AG04450 (cell line): ENCODE results near the gene ANTXR1. TPM values are rescaled to one million over a fixed set of nuclear protein-coding genes. Genes with fewer than 3 reads are reported as not detected.

Source experiments
- CTCF ChIA-PET: fragments of 300-600, 350-600 bp; formaldehyde crosslinking; extraction: SDS; loops from one replicate; lab custom pipeline; 2022; ENCODE audit warnings: antibody characterized with exemption, inconsistent platforms; lab: Charles Lee
- POLR2A ChIA-PET: fragments of 350-600 bp; formaldehyde crosslinking; extraction: SDS; loops from one replicate; lab custom pipeline; 2021; ENCODE audit warnings: antibody characterized with exemption, inconsistent platforms; lab: Yijun Ruan, JAX
- DNase-seq: peaks from one replicate; pipeline ENCODE4 v3.0.0-alpha.2; 2011; ENCODE audit warnings: low read depth, low spot score
- H3K27ac ChIP-seq: one replicate; pipeline ENCODE4 v1.5.1; 2012; ENCODE audit warnings: low read depth, low read length, control low read depth
- H3K27me3 ChIP-seq: one replicate; pipeline ENCODE4 v1.6.0; 2012; ENCODE audit warnings: low read length; ENCODE audit not compliant: control insufficient read depth, insufficient read depth
- H3K4me3 ChIP-seq: 2 replicates; pipeline ENCODE4 v1.5.1; 2011; ENCODE audit warnings: mild to moderate bottlenecking, low read depth, low read length, control low read depth
- H3K9me3 ChIP-seq: 2 replicates; pipeline ENCODE4 v1.5.1; 2012; ENCODE audit warnings: low read length; ENCODE audit not compliant: control insufficient read depth, insufficient read depth
- polyA plus RNA-seq: library from polyadenylated mRNA; depleted of rRNA; stranded (reverse); fragments of >200 nt; gene quantifications from 2 replicates; pipeline ENCODE4 v1.2.3, GENCODE V29; 2011
- TF ChIP-seq, protein P1 (sequence below): IDR thresholded peaks from 2 replicates; pipeline ENCODE4 v1.5.1; 2011; ENCODE audit warnings: low read depth, low read length, control low read depth, inconsistent platforms

ANTXR1 gene
- polyA plus RNA-seq, 1 experiment: 113 TPM

DNA sequence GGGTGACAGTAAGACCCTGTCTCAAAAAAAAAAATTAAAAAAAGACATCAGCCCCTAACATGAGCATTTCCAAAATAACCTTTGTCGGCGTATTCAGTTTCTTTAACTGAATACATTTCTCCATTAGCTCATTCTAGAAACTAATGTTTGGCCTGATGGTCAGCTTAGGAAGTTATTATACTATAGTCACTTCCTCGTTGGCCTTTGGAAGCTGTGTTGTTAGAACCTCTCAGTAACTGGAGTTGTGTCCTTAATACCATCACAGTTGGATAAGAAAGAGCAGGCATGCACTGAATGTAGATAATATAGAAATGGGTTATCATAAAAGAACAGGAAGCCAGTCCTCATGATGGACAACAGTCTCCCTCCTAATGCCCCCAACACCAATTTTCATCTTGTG is 112.8 kb downstream of the ANTXR1 start:
- Histone ChIP-seq H3K4me3 (no peak overlapping the region), H3K27ac (no peak overlapping the region)
- POLR2A ChIA-PET: no interaction called here

DNA sequence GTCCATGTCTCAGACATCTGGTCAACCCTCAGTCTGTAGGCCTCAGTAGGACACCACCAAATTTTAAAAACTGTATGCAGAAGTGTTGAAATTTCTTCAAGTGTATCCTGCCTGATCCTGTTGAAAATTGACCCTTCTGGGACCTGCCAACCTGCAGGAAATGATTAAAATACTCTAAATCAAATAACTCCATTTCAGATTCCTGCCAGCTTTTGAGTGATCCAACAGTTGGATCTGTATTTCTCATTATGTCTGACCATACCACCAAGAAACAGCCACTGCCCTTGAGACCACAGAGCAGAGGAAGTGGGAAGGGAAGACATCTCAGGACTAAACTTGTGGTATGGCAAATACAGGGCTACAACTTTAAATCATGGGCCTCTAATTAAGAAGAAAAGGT is 113.4 kb downstream of the ANTXR1 start:
- no peaks in the 10 kb centered on the region for H3K27me3 ChIP-seq
- no peak overlapping the region for H3K4me3 ChIP-seq
- DNase-seq: no peak
- H3K27ac ChIP-seq: no peak overlapping the region
- CTCF ChIA-PET: no interaction called here
- TF ChIP-seq, protein P1, sequence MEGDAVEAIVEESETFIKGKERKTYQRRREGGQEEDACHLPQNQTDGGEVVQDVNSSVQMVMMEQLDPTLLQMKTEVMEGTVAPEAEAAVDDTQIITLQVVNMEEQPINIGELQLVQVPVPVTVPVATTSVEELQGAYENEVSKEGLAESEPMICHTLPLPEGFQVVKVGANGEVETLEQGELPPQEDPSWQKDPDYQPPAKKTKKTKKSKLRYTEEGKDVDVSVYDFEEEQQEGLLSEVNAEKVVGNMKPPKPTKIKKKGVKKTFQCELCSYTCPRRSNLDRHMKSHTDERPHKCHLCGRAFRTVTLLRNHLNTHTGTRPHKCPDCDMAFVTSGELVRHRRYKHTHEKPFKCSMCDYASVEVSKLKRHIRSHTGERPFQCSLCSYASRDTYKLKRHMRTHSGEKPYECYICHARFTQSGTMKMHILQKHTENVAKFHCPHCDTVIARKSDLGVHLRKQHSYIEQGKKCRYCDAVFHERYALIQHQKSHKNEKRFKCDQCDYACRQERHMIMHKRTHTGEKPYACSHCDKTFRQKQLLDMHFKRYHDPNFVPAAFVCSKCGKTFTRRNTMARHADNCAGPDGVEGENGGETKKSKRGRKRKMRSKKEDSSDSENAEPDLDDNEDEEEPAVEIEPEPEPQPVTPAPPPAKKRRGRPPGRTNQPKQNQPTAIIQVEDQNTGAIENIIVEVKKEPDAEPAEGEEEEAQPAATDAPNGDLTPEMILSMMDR: no peak
- H3K9me3 ChIP-seq: no peaks in the 10 kb centered on the region
- POLR2A ChIA-PET: no interaction called here

More for the DNA sequence above, 112.8 kb downstream of the ANTXR1 start:
- no peak for DNase-seq
- CTCF ChIA-PET: no interaction called here
- H3K27me3 ChIP-seq: no peaks in the 10 kb centered on the region
- TF ChIP-seq, protein P1: no peak
- no peaks in the 10 kb centered on the region for H3K9me3 ChIP-seq

DNA sequence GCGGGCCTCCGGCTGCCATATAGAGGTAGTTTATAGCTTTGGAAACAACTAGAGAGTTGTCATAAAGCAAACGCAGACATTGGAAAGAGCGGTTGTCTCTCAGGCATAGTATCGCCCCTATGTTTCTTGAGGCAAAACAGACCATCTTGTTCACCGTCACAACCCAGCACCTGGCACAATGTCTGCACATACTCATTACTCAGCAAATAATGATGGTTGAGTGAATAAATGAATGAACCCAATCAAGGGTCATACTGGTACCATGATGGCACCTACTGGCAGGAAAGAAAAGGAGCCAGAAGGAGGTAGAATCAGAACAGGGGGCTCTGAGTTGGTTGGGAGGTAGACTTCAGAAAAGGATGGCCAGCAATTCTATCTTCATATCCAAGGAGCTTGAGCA is 118.5 kb downstream of the ANTXR1 start:
- ChIA-PET CTCF (interaction anchor here (0.6 kb wide), 1 partner anchor 693 kb away, joined by 3 read pairs; no protein-coding TSS in a partner anchor), POLR2A (no interaction called here)
- Histone ChIP-seq H3K27me3 (no peaks in the 10 kb centered on the region), H3K9me3 (no peaks in the 10 kb centered on the region), H3K4me3 (no peak overlapping the region), H3K27ac (no peak overlapping the region)
- no peak for DNase-seq
- TF ChIP-seq, protein P1: no peak

DNA sequence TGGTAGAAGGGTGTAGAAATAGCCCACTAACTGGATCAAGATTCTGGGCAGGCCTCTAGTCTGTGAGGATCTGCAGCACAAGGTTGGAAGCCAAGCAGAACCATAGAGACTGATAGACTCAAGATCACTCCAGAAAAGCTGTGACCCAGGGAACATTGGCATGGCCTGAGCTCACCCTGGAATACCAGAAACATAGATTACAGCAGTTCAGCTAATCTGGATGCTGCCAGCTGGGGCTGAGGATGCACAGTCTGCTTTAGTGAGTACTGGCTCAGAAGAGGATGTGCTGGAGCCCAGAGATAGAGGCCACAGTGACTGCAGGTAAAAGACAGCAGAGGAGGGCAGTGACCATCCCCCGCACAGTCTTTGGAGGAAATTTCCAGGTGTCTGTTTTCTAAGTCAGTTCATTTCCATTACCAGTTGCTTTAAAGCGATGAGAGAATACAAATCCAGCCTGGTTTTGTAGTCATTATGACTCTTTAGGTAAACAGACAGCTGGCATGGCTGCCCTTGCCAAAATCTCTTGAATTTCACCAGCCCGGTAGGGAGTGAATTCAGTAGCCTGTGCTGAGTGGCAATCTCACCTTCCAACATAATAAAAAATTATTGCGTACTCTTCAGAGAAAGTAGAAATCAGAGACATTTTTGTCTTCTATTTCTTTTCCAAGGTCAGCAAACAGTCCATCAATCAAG is 119.2 kb downstream of the ANTXR1 start:
- no peak overlapping the region for H3K27ac ChIP-seq
- H3K4me3 ChIP-seq: no peak overlapping the region
- ChIA-PET CTCF (interaction anchor here (0.6 kb wide), 1 partner anchor 692 kb away, joined by 3 read pairs; no protein-coding TSS in a partner anchor), POLR2A (no interaction called here)
- no peaks in the 10 kb centered on the region for H3K9me3 ChIP-seq
- TF ChIP-seq, protein P1: no peak
- H3K27me3 ChIP-seq: no peaks in the 10 kb centered on the region
- DNase-seq: no peak

DNA sequence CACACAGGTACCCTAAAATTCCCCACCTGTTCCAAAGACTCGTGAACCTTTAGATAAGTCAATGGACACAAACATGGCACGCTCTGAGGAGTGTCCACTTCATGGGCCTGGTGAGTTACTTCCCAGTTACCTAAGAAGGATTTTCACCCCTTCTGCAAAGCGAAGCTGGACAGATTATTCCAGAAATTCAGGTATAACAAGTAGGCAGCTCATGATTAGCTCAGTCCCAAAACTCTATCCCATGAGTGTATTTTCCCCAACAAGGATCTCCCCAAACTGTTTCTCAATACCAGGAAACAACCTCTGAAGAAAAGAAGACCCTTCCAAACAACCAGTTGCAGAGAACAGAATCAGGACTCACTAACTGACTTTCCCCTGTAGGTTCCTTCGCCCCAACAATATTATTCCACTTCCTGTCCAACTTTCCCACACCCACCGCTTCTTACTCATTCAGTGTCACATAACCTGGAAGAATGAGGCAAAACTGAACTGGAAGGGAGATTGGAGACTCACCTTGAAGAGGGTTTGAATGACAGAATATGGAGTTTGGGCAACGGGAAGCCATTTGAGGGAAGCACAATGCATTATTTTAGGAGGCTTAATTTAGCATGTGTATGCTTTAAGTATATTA is 120.1 kb downstream of the ANTXR1 start:
- H3K27ac ChIP-seq: no peak overlapping the region
- ChIA-PET POLR2A (no interaction called here), CTCF (interaction anchor here (0.6 kb wide), 1 partner anchor 120 kb away, joined by 4 read pairs; the partner anchor contains the start of gene ANTXR1)
- no peak overlapping the region for H3K4me3 ChIP-seq
- no peak for DNase-seq
- H3K9me3 ChIP-seq: no peaks in the 10 kb centered on the region
- H3K27me3 ChIP-seq: no peaks in the 10 kb centered on the region
- TF ChIP-seq, protein P1: no peak
